ENCODE measurements around the gene POLH.

GRCh38 chr6:43575105-43575771 lies 747 bp upstream of the POLH start:
- TF ChIP-seq, protein P1, sequence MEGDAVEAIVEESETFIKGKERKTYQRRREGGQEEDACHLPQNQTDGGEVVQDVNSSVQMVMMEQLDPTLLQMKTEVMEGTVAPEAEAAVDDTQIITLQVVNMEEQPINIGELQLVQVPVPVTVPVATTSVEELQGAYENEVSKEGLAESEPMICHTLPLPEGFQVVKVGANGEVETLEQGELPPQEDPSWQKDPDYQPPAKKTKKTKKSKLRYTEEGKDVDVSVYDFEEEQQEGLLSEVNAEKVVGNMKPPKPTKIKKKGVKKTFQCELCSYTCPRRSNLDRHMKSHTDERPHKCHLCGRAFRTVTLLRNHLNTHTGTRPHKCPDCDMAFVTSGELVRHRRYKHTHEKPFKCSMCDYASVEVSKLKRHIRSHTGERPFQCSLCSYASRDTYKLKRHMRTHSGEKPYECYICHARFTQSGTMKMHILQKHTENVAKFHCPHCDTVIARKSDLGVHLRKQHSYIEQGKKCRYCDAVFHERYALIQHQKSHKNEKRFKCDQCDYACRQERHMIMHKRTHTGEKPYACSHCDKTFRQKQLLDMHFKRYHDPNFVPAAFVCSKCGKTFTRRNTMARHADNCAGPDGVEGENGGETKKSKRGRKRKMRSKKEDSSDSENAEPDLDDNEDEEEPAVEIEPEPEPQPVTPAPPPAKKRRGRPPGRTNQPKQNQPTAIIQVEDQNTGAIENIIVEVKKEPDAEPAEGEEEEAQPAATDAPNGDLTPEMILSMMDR (IDR thresholded peaks at IDR 0.05; ENCODE audit: low read depth, low read length, poor library complexity, severe bottlenecking) = no peak
- no peak for TF ChIP-seq EZH2phosphoT487 (IDR thresholded peaks at IDR 0.05; ENCODE audit: borderline replicate concordance, low read length)

Measured in DOHH2 (cell line).